ENCODE results near the gene THAP9.
"Not testable (repeated sequence)": the region's sequence is repeated elsewhere in the genome, so short reads cannot be mapped to it uniquely, and the experiment has no call there.

THAP9 gene

DNA sequence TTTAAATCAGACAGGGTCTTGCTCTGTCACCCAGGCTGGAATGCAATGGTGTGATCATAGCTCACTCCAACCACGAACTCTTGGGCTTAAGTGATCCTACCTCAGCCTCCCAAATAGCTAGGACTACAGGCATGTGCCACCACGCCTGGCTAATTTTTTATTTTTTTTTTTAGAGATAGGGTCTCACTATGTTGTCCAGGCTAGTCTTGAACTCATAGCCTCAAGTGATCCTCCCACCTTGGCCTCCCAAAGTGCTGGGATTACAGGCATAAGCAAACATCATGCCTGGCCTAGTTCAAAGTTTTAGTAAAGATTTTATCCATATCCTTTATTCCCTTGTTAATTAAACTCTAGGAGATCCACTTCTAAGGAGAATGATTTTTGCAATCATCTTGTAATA is 40.0 kb upstream of the THAP9 start:
- not testable (repeated sequence) for H3K14ac ChIP-seq (ENCODE audit: low read length); H2BK5ac ChIP-seq (ENCODE audit: low read length); H3K79me1 ChIP-seq (ENCODE audit: low read depth, low read length); H3K9ac ChIP-seq (ENCODE audit: low read depth, low read length, poor library complexity); H2AK5ac ChIP-seq (ENCODE audit: low read depth, low read length); H3K27me3 ChIP-seq (ENCODE audit: control insufficient read depth in 3 of 3, insufficient read depth in 3 of 3, low read depth in 1 of 3, low read length in 3 of 3); H3K4me1 ChIP-seq (ENCODE audit: control insufficient read depth in 2 of 2, insufficient read depth in 1 of 2, low read depth in 1 of 2, low read length in 2 of 2); H3K4ac ChIP-seq (ENCODE audit: low read length); H3K4me3 ChIP-seq (ENCODE audit: low read length in 2 of 2); H3K4me2 ChIP-seq (ENCODE audit: insufficient read depth, low read length, poor library complexity, severe bottlenecking); H2AFZ ChIP-seq (ENCODE audit: low read length); H4K8ac ChIP-seq (ENCODE audit: low read depth, low read length); H3K9me3 ChIP-seq (replicated peaks in 1 of 2; ENCODE audit: control insufficient read depth in 2 of 2, insufficient read depth in 1 of 2, low read depth in 1 of 2, low read length in 2 of 2); H2BK120ac ChIP-seq (ENCODE audit: low read depth, low read length); H2BK12ac ChIP-seq (ENCODE audit: low read length); H4K91ac ChIP-seq (ENCODE audit: low read depth, low read length, poor library complexity); H3K23ac ChIP-seq (ENCODE audit: low read depth, low read length, poor library complexity); H3K18ac ChIP-seq (ENCODE audit: low read length); DNase-seq (ENCODE audit: low spot score); H3K27ac ChIP-seq (replicated peaks; ENCODE audit: low read length); H2BK15ac ChIP-seq (ENCODE audit: low read length)
- WGBS, 2 donors (ENCODE audit: extremely low coverage in 2 of 2, insufficient read length in 2 of 2, insufficient replicate concordance in 1 of 2): no CpG with 5 or more reads among the region's 2 CpGs
- H3K36me3 ChIP-seq (replicated peaks in 1 of 2; ENCODE audit: control insufficient read depth in 2 of 2, insufficient read depth in 2 of 2, low read length in 2 of 2): peaks cover 11 to 90% of the 10 kb centered on the region in 2 donors

DNA sequence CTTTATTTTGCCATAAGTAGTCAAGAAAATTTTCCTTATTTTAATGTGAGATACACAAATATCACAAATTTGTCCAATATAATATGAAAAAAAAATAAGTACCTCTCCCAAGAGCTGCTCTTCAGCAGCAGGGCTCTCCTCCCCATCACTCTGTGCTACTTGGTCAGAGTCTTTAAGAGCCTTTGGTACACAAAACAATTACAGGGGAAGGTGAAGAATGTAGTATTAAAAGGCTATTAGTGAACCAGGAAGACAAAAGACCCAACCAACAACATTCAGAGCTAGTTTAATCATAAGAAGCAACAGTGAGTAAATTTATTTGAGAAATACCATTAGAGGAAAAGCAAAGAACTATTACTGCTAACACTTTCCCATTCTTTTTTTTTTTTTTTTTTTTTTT is 39.0 kb upstream of the THAP9 start:
- H3K27me3 ChIP-seq (ENCODE audit: control insufficient read depth in 3 of 3, insufficient read depth in 3 of 3, low read depth in 1 of 3, low read length in 3 of 3): no peaks in the 10 kb centered on the region
- H3K4ac ChIP-seq (ENCODE audit: low read length): no peak overlapping the region
- H3K9me3 ChIP-seq (replicated peaks in 1 of 2; ENCODE audit: control insufficient read depth in 2 of 2, insufficient read depth in 1 of 2, low read depth in 1 of 2, low read length in 2 of 2): no peaks in the 10 kb centered on the region
- no peak overlapping the region for H3K18ac ChIP-seq (ENCODE audit: low read length)
- peaks cover 12 to 91% of the 10 kb centered on the region in 2 donors for H3K36me3 ChIP-seq (replicated peaks in 1 of 2; ENCODE audit: control insufficient read depth in 2 of 2, insufficient read depth in 2 of 2, low read length in 2 of 2)
- no peak overlapping the region for H2BK120ac ChIP-seq (ENCODE audit: low read depth, low read length)
- H3K23ac ChIP-seq (ENCODE audit: low read depth, low read length, poor library complexity): no peak overlapping the region
- no peak overlapping the region for H4K8ac ChIP-seq (ENCODE audit: low read depth, low read length)
- no peaks in the 10 kb centered on the region for H3K79me1 ChIP-seq (ENCODE audit: low read depth, low read length)
- H3K14ac ChIP-seq (ENCODE audit: low read length): no peak overlapping the region
- H2AK5ac ChIP-seq (ENCODE audit: low read depth, low read length): no peak overlapping the region
- no peaks in the 10 kb centered on the region for H3K4me1 ChIP-seq (ENCODE audit: control insufficient read depth in 2 of 2, insufficient read depth in 1 of 2, low read depth in 1 of 2, low read length in 2 of 2)
- no peak overlapping the region for H2BK12ac ChIP-seq (ENCODE audit: low read length)
- no peak overlapping the region for H3K4me3 ChIP-seq (ENCODE audit: low read length in 2 of 2)
- H2BK5ac ChIP-seq (ENCODE audit: low read length): no peak overlapping the region
- H2AFZ ChIP-seq (ENCODE audit: low read length): no peak overlapping the region
- no peak overlapping the region for H3K4me2 ChIP-seq (ENCODE audit: insufficient read depth, low read length, poor library complexity, severe bottlenecking)
- H4K91ac ChIP-seq (ENCODE audit: low read depth, low read length, poor library complexity): no peak overlapping the region
- H3K27ac ChIP-seq (replicated peaks; ENCODE audit: low read length): no peak overlapping the region
- H3K9ac ChIP-seq (ENCODE audit: low read depth, low read length, poor library complexity): no peak overlapping the region
- no peak overlapping the region for H2BK15ac ChIP-seq (ENCODE audit: low read length)
- no peak for DNase-seq (ENCODE audit: low spot score)

DNA sequence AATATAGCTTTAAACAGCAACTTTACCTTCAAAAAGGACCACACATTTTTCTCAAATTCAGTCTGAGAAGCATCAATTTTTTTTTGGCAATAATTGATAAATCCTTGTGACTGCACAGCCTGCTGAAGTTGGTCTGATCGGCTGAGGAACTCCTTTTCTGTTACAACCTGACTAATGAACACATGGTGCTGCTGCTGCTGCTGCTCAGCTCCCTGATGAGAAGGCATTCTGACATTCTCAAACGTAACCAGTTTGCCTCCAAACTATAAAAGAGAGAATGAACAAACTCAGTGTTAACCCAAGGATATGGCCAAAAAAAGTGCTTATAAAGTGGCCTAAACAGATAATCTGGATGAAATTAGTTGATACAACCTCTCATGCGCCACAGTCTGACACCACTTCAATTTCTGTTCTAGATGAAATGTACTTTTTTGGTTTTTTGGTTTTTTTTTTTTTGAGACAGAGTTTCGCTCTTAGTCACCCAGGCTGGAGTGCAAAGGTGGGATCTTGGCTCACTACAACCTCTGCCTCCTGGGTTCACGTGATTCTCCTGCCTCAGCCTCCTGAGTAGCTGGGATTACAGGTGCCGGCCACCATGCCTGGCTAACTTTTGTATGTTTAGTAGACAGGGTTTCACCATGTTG is 36.1 kb upstream of the THAP9 start:
- no peak overlapping the region for H3K18ac ChIP-seq (ENCODE audit: low read length)
- H3K27me3 ChIP-seq (ENCODE audit: control insufficient read depth in 3 of 3, insufficient read depth in 3 of 3, low read depth in 1 of 3, low read length in 3 of 3): no peaks in the 10 kb centered on the region
- no peak overlapping the region for H3K4ac ChIP-seq (ENCODE audit: low read length)
- no peaks in the 10 kb centered on the region for H3K79me1 ChIP-seq (ENCODE audit: low read depth, low read length)
- no peak overlapping the region for H3K23ac ChIP-seq (ENCODE audit: low read depth, low read length, poor library complexity)
- H3K9ac ChIP-seq (ENCODE audit: low read depth, low read length, poor library complexity): no peak overlapping the region
- no peaks in the 10 kb centered on the region for H3K9me3 ChIP-seq (replicated peaks in 1 of 2; ENCODE audit: control insufficient read depth in 2 of 2, insufficient read depth in 1 of 2, low read depth in 1 of 2, low read length in 2 of 2)
- H2BK5ac ChIP-seq (ENCODE audit: low read length): no peak overlapping the region
- no peak overlapping the region for H4K8ac ChIP-seq (ENCODE audit: low read depth, low read length)
- H2AFZ ChIP-seq (ENCODE audit: low read length): no peak overlapping the region
- no peak overlapping the region for H2BK12ac ChIP-seq (ENCODE audit: low read length)
- no peak overlapping the region for H2AK5ac ChIP-seq (ENCODE audit: low read depth, low read length)
- no peak overlapping the region for H2BK15ac ChIP-seq (ENCODE audit: low read length)
- H2BK120ac ChIP-seq (ENCODE audit: low read depth, low read length): no peak overlapping the region
- peaks cover 14 to 96% of the 10 kb centered on the region in 2 donors for H3K36me3 ChIP-seq (replicated peaks in 1 of 2; ENCODE audit: control insufficient read depth in 2 of 2, insufficient read depth in 2 of 2, low read length in 2 of 2)
- no peak overlapping the region for H4K91ac ChIP-seq (ENCODE audit: low read depth, low read length, poor library complexity)
- no CpG with 5 or more reads among the region's 6 CpGs for WGBS, 2 donors (ENCODE audit: extremely low coverage in 2 of 2, insufficient read length in 2 of 2, insufficient replicate concordance in 1 of 2)
- H3K4me1 ChIP-seq (ENCODE audit: control insufficient read depth in 2 of 2, insufficient read depth in 1 of 2, low read depth in 1 of 2, low read length in 2 of 2): no peaks in the 10 kb centered on the region
- no peak overlapping the region for H3K4me2 ChIP-seq (ENCODE audit: insufficient read depth, low read length, poor library complexity, severe bottlenecking)
- no peak for DNase-seq (ENCODE audit: low spot score)
- no peak overlapping the region for H3K4me3 ChIP-seq (ENCODE audit: low read length in 2 of 2)
- no peak overlapping the region for H3K27ac ChIP-seq (replicated peaks; ENCODE audit: low read length)
- no peak overlapping the region for H3K14ac ChIP-seq (ENCODE audit: low read length)

- Histone ChIP-seq H3K14ac (ENCODE audit: low read length) (no peak overlapping the region), H3K18ac (ENCODE audit: low read length) (no peak overlapping the region), H2AFZ (ENCODE audit: low read length) (no peak overlapping the region), H3K9me3 (replicated peaks in 1 of 2; ENCODE audit: control insufficient read depth in 2 of 2, insufficient read depth in 1 of 2, low read depth in 1 of 2, low read length in 2 of 2) (no peaks in the 10 kb centered on the region), H3K36me3 (replicated peaks in 1 of 2; ENCODE audit: control insufficient read depth in 2 of 2, insufficient read depth in 2 of 2, low read length in 2 of 2) (peaks cover 19 to 96% of the 10 kb centered on the region in 2 donors), H2BK15ac (ENCODE audit: low read length) (no peak overlapping the region), H3K4ac (ENCODE audit: low read length) (no peak overlapping the region), H4K91ac (ENCODE audit: low read depth, low read length, poor library complexity) (no peak overlapping the region), H2BK12ac (ENCODE audit: low read length) (no peak overlapping the region), H3K9ac (ENCODE audit: low read depth, low read length, poor library complexity) (no peak overlapping the region), H3K4me1 (ENCODE audit: control insufficient read depth in 2 of 2, insufficient read depth in 1 of 2, low read depth in 1 of 2, low read length in 2 of 2) (no peaks in the 10 kb centered on the region), H2BK5ac (ENCODE audit: low read length) (no peak overlapping the region), H3K23ac (ENCODE audit: low read depth, low read length, poor library complexity) (no peak overlapping the region), H3K4me2 (ENCODE audit: insufficient read depth, low read length, poor library complexity, severe bottlenecking) (no peak overlapping the region), H2BK120ac (ENCODE audit: low read depth, low read length) (no peak overlapping the region), H3K27me3 (ENCODE audit: control insufficient read depth in 3 of 3, insufficient read depth in 3 of 3, low read depth in 1 of 3, low read length in 3 of 3) (no peaks in the 10 kb centered on the region), H2AK5ac (ENCODE audit: low read depth, low read length) (no peak overlapping the region), H3K27ac (replicated peaks; ENCODE audit: low read length) (no peak overlapping the region), H3K4me3 (ENCODE audit: low read length in 2 of 2) (no peak overlapping the region), H3K79me1 (ENCODE audit: low read depth, low read length) (no peaks in the 10 kb centered on the region), H4K8ac (ENCODE audit: low read depth, low read length) (no peak overlapping the region)
- no CpG with 5 or more reads among the region's 1 CpG for WGBS, 2 donors (ENCODE audit: extremely low coverage in 2 of 2, insufficient read length in 2 of 2, insufficient replicate concordance in 1 of 2)
- DNase-seq (ENCODE audit: low spot score): no peak
These were observed 34.9 kb upstream of the THAP9 start for GRCh38 chr4:82865592-82865991.
